SK-N-MC (cell line): ENCODE measurements around the gene SEPTIN1.

Source experiments
- EZH2 ChIP-seq: fragments of 200-600 bp; sonication (generic); IDR thresholded peaks from one replicate; pipeline ENCODE4 v1.6.1; 2017; ENCODE audit warnings: antibody characterized with exemption
- FOXP2 ChIP-seq: optimal IDR thresholded peaks from 2 replicates; pipeline ENCODE3; 2011; ENCODE audit warnings: mild to moderate bottlenecking, moderate library complexity; ENCODE audit not compliant: insufficient read depth; ENCODE audit errors: extremely low read length, control extremely low read depth
- POLR2AphosphoS5 ChIP-seq: IDR thresholded peaks from 2 replicates; pipeline ENCODE4 v1.6.1; 2012; ENCODE audit warnings: mild to moderate bottlenecking, low read depth, low read length, borderline replicate concordance

GRCh38 chr16:30382111-30382881 lies at the start of gene SEPTIN1:
- TF ChIP-seq EZH2 (no peak), POLR2AphosphoS5 (no peak), FOXP2 (no peak)
